GM13977 (cell line): ENCODE data around the gene SERPINF2.

Source experiments
- DNase-seq: peaks from one replicate; pipeline ENCODE4 v3.0.0; 2012; ENCODE audit warnings: low spot score
- in situ Hi-C: fragments of 300-500 bp; cut with MboI; formaldehyde crosslinking; loops from one replicate; pipeline ENCODE4 v1.12.0; 2022; ENCODE audit warnings: low sequenced_read_pairs, low pct_unique_long_range_greater_than_20kb, mixed read lengths, inconsistent platforms; ENCODE audit not compliant: unreplicated experiment
- TF ChIP-seq, protein P1 (sequence below): IDR thresholded peaks from 2 replicates; pipeline ENCODE4 v1.5.1; 2012; ENCODE audit warnings: mild to moderate bottlenecking, control low read depth; ENCODE audit not compliant: insufficient read depth; ENCODE audit errors: extremely low read depth, missing control alignments

SERPINF2 gene

DNA sequence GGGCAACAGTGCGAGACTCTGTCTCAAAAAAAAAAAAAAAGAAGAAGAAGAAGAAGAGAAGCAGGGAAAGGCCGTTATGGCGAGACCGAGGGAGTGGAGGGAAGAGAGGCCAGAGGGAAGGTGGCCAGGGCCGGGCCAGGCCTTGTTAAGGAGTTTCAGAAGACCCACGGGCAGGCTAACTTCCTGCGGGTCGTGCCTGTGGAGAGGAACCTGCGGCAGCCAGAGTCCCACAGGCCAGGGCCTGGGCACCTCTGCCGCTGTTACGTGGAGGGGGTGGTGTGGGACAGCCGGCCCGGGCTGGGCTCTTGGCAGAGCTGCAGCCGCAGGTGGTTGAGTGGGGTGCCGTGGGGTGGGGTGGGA, 12.7 kb upstream of the SERPINF2 start:
- in situ Hi-C loops: no loop called here
- no peak for DNase-seq
- TF ChIP-seq, protein P1, sequence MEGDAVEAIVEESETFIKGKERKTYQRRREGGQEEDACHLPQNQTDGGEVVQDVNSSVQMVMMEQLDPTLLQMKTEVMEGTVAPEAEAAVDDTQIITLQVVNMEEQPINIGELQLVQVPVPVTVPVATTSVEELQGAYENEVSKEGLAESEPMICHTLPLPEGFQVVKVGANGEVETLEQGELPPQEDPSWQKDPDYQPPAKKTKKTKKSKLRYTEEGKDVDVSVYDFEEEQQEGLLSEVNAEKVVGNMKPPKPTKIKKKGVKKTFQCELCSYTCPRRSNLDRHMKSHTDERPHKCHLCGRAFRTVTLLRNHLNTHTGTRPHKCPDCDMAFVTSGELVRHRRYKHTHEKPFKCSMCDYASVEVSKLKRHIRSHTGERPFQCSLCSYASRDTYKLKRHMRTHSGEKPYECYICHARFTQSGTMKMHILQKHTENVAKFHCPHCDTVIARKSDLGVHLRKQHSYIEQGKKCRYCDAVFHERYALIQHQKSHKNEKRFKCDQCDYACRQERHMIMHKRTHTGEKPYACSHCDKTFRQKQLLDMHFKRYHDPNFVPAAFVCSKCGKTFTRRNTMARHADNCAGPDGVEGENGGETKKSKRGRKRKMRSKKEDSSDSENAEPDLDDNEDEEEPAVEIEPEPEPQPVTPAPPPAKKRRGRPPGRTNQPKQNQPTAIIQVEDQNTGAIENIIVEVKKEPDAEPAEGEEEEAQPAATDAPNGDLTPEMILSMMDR: no peak

DNA sequence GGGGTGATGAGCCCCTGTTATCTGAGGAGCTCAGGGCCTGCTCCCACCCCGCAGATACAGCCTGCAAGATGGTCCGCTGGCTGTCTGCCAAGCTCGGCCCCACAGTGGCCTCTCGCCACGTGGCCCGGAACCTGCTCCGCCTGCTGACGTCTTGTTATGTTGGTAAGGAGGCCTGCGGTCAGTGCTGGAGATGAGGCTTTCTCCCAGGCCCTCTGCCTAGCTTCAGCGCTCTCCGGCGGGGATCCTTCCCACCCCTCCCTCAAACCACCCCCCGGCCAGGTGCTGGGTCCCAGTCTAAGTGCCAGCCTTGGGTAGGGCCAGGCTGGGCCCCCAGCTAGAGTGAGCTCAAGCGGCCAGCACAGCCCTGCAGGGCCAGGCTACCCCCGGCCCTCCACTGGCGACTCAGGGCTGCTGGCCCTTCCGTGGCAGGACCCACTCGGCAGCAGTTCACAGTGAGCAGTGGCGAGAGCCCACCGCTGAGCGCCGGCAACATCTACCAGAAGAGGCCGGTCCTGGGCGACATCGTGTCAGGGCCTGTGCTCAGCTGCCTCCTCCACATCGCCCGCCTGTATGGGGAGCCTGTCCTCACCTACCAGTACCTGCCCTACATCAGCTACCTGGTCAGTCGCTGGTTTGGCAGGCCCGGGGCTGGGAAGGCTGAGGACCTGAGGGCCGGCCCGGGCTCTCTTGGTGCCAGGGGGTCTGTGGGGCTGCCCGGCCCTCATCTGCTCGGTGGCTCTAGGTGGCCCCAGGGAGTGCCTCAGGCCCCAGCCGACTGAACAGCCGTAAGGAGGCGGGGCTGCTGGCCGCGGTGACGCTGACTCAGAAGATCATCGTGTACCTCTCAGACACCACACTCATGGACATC, 12.1 kb upstream of the SERPINF2 start:
- no peak for DNase-seq
- TF ChIP-seq, protein P1: no peak
- in situ Hi-C loops: no loop called here

DNA sequence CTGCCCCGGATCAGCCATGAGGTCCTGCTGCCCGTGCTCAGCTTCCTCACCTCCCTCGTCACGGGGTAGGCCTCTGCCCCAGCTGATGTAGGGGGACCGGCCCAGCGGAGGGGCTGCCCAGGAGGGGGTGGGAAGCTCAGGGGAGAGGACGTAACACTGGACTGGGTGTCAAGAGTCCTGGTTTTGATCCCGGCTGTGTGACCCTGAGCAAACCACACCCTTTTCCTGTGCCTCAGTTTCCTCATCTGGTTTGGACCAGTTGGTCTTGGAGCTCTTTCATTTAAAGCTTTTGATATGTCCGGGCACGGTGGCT, 11.5 kb upstream of the SERPINF2 start:
- in situ Hi-C loops: no loop called here
- DNase-seq: no peak
- TF ChIP-seq, protein P1: no peak

- in situ Hi-C loops: no loop called here
- TF ChIP-seq, protein P1: no peak
- no peak for DNase-seq
These were observed 10.3 kb upstream of the SERPINF2 start for GRCh38 chr17:1732241-1732832.

DNA sequence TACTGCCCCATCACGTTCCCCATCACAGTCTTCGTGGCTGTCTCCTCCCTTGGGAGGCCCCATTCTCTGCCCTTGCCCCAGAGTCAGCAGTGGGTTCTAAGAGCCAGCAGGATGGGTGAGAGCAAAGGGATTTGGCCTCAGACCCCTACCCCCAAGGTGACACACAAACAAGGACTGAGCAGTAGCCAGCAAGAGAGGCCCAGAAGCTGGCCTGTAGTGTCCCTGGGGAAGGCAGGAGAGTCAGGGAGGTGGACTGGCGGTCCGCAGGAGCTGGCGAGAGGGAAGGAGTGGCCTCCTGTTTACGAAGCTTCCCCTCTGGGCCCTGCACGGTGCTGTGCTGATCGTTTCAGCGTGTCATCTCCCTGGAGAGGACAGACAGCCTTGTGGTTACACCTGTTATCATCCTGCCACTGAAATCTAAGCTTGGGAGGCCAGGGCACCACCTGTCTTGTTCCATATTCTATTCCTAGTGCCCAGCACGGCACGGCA, 9.8 kb upstream of the SERPINF2 start:
- TF ChIP-seq, protein P1: no peak
- in situ Hi-C loops: no loop called here
- no peak for DNase-seq

- in situ Hi-C loops: no loop called here
- no peak for DNase-seq
- TF ChIP-seq, protein P1: no peak
These were observed 8.9 kb upstream of the SERPINF2 start for GRCh38 chr17:1733759-1734158.
